IPS DF 4.7 (cell line): ENCODE measurements around the gene CLDN34.

ENCODE experiments used
- DNase-seq: peaks from one replicate; pipeline ENCODE4 v3.0.0-alpha.2; 2013; ENCODE audit warnings: low spot score; ENCODE audit errors: extremely low read depth

CLDN34 gene

GRCh38 chrX:9980401-9980800 lies 13.2 kb downstream of the CLDN34 start:
- no peak for DNase-seq

GRCh38 chrX:9980927-9981326 lies 13.8 kb downstream of the CLDN34 start:
- DNase-seq: no peak

- no peak for DNase-seq
Observed at GRCh38 chrX:9983441-9983840, 16.3 kb downstream of the CLDN34 start.

- DNase-seq: no peak
Observed at GRCh38 chrX:9983846-9984245, 16.7 kb downstream of the CLDN34 start.

- DNase-seq: no peak
Observed at GRCh38 chrX:9988762-9989161, 21.6 kb downstream of the CLDN34 start.

- no peak for DNase-seq
Observed at GRCh38 chrX:9992061-9992460, 24.9 kb downstream of the CLDN34 start.

- DNase-seq: no peak
Observed at GRCh38 chrX:9992724-9993123, 25.6 kb downstream of the CLDN34 start.

- no peak for DNase-seq
Observed at GRCh38 chrX:9995855-9996339, 28.7 kb downstream of the CLDN34 start.

- no peak for DNase-seq
Observed at GRCh38 chrX:9997041-9997440, 29.9 kb downstream of the CLDN34 start.

GRCh38 chrX:9997524-9997923 lies 30.4 kb downstream of the CLDN34 start:
- DNase-seq: no peak

- no peak for DNase-seq
Observed at GRCh38 chrX:10001496-10001895, 34.3 kb downstream of the CLDN34 start.

GRCh38 chrX:10004832-10005475 lies 37.8 kb downstream of the CLDN34 start:
- no peak for DNase-seq

GRCh38 chrX:10006086-10006485 lies 38.9 kb downstream of the CLDN34 start:
- no peak for DNase-seq

- no peak for DNase-seq
Observed at GRCh38 chrX:10006770-10007169, 39.6 kb downstream of the CLDN34 start.

- no peak for DNase-seq
Observed at GRCh38 chrX:10007621-10008020, 40.5 kb downstream of the CLDN34 start.

GRCh38 chrX:10008483-10009056 lies 41.4 kb downstream of the CLDN34 start:
- no peak for DNase-seq

GRCh38 chrX:10009741-10010140 lies 42.6 kb downstream of the CLDN34 start:
- no peak for DNase-seq

GRCh38 chrX:10010686-10011085 lies 43.5 kb downstream of the CLDN34 start:
- DNase-seq: no peak

- no peak for DNase-seq
Observed at GRCh38 chrX:10011261-10011931, 44.2 kb downstream of the CLDN34 start.

- DNase-seq: no peak
Observed at GRCh38 chrX:10011991-10012390, 44.8 kb downstream of the CLDN34 start.

- DNase-seq: no peak
Observed at GRCh38 chrX:10014462-10015354, 47.5 kb downstream of the CLDN34 start.

GRCh38 chrX:10015355-10015722 lies 48.2 kb downstream of the CLDN34 start:
- no peak for DNase-seq
